GM21786 (cell line): ENCODE measurements around the gene TKFC.

ENCODE experiments used
- ATAC-seq: cut with Tn5 transposase; IDR thresholded peaks from one replicate; pipeline ENCODE4 v1.9.1; 2021; ENCODE audit not compliant: unreplicated experiment

TKFC gene, protein sequence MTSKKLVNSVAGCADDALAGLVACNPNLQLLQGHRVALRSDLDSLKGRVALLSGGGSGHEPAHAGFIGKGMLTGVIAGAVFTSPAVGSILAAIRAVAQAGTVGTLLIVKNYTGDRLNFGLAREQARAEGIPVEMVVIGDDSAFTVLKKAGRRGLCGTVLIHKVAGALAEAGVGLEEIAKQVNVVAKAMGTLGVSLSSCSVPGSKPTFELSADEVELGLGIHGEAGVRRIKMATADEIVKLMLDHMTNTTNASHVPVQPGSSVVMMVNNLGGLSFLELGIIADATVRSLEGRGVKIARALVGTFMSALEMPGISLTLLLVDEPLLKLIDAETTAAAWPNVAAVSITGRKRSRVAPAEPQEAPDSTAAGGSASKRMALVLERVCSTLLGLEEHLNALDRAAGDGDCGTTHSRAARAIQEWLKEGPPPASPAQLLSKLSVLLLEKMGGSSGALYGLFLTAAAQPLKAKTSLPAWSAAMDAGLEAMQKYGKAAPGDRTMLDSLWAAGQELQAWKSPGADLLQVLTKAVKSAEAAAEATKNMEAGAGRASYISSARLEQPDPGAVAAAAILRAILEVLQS

DNA sequence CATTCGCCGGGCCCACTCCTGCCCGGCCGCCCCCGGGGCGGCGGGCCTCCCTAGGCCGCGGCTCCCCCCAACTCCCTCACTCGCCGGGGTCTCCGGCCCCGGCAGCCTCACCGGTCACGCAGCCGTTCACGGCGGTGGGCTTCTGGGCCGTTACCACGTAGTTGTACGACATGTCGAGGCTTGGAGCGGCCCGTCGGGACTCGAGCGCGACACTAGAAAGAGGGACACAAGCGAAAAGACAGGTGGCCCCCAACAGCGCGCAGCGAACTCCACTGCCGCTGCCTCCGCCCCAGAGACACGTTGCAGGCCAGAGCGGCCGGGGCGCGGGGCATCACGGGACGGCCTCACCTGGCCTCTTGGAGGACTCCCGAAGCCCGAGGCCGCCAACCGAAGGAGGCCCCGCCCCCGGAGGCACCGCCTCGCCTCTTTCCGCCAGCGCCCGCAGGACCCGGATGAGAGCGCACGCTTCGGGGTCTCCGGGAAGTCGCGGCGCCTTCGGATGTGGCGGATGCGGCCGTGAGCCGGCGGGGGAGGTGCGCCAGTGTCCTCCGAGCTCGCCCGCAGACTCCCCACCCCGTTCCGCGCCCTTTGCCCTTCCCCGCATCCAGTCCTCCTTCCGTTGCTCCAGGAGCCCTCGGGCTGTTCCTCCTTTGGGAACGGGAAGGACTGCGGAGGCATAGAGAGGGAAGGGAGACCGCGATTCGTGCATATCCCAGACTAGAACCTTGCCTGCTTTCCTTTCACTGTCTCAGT is at the start of gene TKFC, which contains the start of gene DDB1:
Gene TKFC, plus strand, starts transcription at position 432 of the 753 bp plus-strand sequence. CDS start 1,501 bp downstream, outside the sequence.
Gene DDB1, minus strand, starts transcription at position 309 of the 753 bp plus-strand sequence. Its CDS starts 137 bp downstream, at position 172.
- ATAC-seq: peak; percentile 89

DNA sequence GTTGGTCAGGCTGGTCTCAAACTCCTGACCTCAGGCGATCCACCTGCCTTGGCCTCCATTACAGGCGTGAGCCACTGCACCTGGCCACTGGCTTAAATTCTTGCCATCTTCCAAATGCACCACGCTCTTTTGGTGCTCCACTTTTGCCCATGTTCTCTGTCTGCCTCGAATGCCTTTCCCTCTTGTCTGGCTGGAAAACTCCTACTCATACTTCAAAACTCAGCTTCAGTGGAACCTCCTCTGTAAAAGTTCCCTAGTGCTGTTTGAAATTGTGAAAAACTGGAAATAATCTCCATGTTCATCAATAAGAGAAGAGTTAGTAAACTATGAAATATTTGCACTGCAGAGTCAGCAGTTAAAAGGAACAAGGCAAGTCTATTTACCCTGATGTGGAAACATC is 49.4 kb upstream of the TKFC start:
- no peak for ATAC-seq

DNA sequence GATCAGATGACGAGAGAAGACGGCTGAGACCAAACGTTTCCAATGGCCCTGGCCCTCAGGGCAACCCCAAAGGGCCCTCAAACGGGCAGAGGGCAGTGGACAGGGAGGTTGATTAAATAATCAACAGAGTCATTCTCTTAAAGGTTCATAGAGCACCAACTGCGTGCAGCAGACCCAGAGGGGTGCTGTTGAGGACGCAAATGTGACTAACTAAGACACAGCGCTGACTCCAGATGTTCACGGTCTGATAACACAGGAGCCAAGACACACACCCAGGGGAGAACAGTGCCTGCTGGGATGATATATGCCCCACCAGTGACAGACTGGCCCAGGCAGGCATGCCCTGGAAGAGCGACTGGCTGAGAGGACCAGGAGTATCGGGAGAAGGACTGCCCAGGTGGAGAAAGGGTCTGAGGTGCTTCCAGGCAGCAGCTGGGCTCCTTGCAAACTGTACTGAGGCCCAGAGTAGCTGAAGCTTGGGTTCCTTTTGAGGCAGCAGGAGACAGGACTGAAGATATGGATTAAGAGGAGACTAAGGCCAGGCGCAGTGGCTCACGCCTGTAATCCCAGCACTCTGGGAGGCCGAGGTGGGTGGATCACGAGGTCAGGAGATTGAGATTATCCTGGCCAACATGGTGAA is 45.6 kb upstream of the TKFC start:
- no peak for ATAC-seq

DNA sequence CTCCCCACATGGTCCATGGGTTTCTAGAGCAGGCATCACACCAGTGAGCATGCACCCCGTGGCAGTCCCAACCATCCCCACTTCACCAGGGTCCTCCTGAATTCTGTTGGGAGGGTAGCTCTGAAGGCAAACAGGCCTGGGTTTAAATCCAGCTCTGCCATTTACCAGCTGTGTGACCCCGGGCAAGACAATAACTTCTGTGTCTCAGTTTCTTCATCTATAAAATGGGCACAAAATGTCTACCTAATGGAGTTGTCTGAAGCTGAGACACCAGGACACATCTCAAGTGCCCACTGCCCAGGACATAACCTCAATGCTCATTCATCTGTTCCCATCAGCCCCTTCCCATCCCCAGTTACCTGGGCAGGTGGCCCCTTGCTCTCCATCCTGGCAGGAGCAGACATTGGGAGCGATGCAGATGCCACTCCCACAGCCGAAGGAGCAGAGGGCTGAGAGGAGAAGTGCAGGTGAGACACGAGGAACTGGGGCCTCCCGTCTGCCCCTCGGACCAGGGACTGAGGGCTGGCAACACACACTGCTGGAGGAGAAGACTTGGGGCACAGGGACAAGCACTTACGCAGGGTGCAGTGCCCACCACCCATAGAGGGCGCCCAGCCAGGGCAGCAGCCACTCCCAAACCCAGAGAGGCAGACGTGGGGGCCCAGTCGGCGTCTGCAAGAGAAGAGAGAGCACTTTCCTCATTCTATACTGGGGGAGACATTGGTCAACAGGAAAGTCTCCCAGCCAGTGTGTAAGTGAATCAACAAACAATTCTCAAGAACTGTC is 41.9 kb upstream of the TKFC start:
- ATAC-seq: no peak

DNA sequence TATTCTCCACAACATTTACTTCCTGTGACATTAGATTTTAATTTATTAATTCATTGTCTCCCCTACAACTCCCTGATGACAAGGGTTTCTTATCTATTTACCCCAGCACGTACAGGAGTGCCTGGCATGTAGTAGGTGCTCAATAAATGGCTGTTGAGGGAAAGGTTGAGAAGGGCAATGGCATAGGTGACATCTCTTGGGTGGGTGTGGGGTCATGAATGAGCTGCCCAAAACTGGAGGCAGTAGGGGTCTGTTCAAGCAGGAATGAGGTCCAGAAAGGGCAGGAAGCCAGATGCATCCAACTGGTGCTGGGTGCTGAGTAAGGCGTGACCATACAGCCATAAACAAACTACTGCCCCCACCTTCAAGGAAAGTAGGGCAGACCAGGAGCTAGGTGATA is 40.7 kb upstream of the TKFC start:
- ATAC-seq: no peak

DNA sequence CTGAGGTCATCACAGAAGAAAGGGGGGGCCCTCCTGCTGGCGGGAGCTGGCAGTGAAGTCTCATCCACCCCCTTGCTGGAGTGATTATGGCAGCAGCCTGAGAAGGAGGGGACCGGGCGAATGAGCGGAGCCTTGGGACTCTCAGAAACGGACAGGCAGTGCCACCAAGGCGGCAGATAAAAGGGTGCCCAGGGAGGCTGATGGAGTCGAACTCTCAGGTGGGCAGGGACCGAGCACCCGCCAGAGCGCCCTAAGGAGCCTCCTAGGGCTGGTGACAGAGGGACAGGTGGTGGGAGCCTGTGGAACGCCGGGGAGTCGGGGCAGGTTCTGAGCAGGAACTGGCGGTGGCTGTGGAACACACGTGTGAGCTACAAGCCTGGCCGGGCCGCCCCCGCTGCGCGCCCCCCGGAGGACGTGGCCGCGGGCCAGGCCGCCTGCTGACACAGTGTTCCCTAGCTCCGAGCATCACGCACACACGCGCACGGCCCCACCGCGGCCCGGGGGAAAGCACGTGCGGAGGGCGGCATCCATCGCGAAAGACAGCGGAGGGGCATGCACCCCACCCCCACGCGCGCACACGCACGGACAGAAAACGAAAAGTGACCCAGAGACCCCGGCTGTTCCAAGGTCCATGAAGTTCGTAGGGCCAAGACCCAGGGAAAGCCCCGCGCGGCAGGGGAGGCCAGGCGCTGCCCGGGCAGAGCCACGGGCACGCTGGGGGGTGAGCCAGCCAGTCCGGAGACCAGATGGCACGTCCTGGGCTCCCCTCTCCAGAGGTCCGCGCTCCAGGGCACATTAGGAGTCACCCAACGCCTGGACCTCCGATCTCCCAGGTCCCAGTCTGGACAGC is 38.9 kb upstream of the TKFC start:
- ATAC-seq: peak; percentile 21

DNA sequence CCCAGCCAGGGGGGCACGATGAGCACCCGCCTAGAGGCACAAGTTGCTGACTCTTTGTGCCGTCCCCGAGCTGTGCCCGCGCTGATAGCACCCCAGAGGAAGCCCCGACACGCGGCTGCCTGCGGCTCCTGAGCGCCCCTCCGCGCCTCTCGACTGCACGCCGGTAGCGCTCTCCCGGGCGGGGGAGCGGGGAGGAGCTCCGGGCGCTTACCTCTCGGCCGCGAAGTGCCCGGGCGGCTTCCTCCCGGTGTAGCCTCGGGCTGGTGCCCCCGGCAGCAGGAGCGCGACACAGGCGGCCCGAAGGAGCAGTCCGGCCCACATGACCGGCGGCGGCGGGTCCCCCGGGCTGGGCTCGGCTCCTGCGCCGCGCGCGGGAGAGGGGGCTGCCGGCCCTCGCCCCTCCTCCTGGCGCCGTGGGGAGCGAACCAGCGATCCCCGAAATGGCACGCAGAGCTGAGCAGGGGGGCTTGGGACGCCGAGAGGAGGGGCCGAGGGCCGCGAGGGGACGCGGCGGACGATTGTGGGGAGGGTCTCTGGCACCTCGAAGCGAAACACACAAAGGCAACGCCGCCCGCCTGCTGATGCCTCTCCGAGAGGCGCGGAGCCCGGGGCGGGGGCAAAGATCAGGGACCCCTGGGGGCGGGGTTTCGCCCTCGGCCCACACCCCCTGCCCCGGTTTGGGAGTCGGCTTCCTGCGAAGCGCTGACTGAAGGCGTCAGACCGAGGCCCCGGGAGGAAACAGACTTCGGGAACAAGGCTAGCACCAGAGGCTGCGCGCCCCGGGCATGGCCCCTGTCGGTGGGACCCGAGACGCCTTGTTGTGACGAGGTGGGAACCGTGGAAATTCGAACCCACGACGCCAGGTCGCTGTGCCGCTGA is 38.1 kb upstream of the TKFC start, which contains the start of gene VWCE:
Gene VWCE, minus strand, starts transcription at position 600 of the 879 bp plus-strand sequence. Its CDS starts 279 bp downstream, at position 321.
- peak; percentile 66 for ATAC-seq

DNA sequence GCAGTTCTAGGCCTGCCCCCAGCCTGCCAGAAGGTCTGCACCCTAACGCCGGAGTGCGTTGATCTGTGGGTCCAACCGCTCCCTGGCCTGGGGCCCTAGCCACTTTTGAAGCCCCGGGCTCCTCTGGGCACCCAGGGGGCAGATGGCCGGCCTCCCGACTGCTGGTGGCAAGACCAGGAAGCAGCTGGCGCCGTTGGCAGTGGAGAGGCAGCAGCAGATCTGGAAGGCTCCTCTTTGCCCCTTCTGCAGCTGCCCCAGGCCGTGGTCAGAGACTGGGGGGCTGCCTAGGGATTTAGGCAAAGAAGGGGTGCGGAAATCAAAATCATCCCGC is 37.5 kb upstream of the TKFC start:
- ATAC-seq: no peak

DNA sequence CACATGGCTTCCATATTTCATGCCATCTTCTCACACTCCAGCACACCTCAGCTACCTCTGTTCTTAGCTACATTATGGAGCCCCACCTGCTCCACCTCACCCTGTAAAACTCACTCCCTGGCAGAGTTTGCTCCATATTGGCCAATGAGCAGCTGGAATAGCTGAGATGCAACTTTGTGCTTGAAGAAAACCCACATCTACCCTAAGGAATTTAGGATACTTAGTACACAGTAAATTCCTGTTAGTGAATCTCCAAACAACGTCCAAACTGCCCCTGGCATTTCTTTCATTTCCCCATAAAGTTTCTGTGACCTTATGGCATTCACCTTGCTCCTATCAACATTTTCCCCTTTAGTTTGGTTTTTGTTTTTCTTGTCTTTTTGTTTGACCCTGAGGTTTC is 35.7 kb upstream of the TKFC start:
- ATAC-seq: no peak

DNA sequence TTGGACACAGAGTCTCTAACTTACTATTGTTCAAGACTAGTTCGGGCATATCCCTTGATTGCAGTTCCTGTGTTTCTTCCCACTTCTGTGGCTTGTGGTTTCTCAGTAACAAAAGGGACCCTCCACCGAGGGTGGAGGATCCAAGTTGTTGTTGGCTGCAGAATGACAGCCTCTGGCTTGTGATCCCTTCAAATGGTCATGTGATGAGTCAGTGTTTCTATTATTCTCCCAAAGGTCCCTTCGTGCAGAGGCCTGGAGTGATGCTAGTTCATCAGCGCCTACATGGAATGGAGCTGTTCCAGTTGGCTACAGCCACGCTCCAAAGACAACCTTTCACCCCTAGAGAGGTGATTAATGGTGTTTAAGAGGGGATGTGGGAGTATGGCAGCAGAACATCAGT is 35.3 kb upstream of the TKFC start:
- no peak for ATAC-seq

DNA sequence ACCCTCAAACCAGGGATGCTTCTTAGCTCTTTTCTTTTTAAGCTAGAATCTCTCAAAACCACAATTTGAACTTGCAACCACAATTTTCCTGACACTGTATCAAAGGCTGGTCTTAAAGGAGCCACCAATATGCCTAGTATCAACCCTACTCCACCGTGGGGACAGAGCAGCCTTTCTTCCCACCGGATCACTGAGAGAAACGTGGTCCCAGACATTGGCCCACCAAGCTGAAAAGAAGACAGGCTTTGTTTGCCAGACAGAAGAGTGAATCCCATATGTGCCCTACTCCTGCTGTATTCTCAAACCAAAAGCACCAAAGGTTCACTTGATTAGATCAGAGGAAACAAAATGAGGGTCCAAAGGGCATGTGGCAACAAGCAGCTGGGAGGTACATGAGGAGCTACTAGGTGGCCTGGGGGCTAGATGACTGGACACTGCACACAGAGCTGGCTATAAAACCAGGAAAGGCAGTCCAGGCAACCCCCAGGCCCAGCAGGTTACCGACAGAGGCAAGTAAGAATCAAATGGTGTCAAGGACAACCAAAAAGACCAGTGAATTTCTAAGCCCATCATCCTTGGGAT is 34.3 kb upstream of the TKFC start:
- ATAC-seq: no peak

DNA sequence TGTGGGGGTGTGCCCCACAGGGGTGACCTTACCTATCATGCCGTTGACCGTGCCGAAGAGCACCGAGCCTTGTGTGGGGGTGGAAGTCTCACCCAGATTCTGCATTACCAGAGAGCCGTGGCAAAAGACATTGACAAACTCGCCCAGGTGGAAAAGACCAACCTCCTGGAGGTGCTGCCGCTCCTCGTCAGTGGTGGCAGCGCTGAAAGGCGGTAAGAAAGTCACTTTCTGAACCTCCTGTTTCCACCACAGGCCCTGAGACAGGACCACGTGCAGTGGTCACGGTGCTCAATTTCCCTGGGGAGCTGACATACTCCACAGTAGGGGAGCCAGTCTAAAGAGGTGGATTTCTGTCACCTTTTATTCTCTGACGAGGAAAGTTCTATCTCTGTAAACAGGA is 30.5 kb upstream of the TKFC start:
- ATAC-seq: no peak

DNA sequence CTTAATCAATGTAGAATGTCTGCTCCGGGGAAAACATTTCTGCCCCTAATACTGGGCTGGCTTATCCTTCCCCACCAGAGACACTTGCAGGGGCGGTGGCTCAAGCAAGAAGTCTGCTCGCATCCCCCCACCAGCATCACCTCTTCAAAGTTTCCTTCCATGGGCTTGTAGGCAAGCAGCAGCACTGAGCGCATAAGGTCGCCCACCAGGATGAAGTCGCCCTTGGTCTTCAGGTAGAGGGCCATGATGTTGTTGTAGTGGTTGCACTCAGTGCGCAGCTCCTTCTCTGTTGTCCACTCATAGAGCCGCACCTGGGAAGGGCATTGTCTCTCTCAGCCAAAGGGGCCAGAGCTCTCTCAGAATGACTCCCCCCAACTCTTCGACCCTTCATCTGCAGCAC is 29.3 kb upstream of the TKFC start:
- no peak for ATAC-seq

DNA sequence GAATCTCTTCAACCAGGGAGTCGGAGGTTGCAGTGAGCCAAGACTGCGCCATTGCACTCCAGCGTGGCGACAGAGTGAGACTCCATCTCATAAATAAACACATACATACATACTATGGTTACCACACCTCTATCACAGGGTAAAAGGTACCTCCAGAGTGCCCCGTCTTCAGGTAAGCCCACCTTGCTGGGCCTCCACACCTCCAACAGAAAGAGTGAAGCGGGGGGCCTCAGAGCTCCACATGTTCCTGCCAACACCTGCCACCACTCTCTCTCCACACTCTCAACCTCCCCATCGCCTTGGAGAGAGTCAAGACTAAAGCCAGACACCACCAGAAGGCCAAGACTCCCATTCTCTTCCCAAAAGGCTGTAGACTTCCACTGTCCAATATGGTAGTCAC is 27.6 kb upstream of the TKFC start:
- no peak for ATAC-seq

DNA sequence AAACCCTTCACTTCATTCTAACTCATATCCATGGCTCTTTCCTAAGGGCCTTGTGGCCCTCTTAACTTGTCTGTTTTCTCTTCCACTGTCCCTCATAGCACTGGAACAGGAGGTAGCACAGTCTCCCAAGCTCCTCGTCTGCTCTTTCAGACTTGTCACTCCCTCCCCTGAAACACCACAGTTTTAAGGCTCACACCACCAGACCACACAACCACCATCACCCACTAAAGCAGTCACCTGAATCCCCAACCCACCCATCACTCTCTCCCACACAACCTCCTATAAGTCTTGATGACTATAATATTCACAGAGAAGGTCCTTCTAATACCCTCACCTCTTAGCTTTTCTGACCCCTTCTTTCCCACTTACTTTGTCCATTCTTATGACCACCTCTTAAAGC is 26.8 kb upstream of the TKFC start:
- ATAC-seq: no peak

DNA sequence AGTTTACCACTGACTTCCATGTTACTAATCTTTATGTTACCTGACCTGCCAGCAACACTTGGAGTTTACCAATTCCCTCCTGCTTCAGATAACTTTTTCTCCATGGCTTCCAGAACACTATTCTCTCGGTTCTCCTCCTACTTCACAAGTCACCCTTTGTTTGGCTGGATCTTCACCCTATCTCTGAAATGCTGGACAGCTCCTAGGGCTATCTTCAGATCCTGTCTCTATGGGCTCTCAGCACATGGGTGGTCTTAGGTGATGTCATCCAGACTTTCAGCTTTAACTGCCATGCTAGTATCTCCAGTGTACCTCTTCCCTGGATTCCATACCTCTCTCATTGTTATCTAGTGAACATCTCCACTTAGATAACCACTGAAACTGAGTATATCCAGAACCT is 25.7 kb upstream of the TKFC start:
- ATAC-seq: no peak

DNA sequence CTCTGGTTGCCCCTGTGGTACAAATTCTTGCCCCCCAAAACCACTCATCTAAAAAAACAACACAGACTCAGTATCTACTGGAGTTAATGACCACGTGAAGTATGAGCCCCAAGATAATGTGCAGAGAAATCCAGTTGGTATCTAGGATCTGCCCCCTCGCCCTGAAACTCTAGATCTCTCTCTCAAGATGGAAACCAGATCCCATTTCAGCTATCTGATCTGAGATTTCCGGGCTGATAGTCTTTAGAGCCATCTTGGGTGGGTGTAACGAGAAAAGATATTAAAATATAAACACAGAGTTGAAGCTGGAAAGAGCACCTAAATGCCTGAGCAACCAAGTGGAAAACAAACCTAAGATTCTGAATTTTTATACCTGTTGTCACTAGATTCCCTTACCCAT is 23.9 kb upstream of the TKFC start:
- no peak for ATAC-seq

DNA sequence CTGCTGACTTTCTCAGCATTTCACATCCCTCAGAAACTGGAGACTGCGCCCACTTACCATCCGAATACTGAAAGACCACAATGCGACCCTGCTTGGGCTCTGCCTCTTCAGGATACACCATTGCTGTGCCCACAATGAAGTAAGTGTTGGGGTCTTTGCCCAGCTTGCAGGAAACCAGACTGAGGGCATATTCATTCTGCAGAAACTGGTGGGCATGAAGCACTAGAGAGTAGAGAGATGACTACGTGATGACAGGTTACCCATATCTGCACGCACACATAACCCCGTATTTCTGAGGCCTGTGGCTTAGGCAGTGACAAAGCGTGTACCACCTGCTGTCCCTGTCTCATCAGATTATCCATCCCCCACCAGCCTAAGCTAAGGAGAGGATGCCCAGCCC is 23.3 kb upstream of the TKFC start:
- ATAC-seq: no peak
